Cardiac fibroblast (primary cell): Measurements from ENCODE around the gene LAPTM5.

Experiments used
- DNase-seq, 2 donors: peaks; one replicate each; pipeline versions ENCODE4 v3.0.0 to v3.0.0-alpha.2; 2010; ENCODE audit warnings: low read depth in 2 of 2
- H3K4me3 ChIP-seq, 2 donors: replicated peaks in 1 of 2; 1 replicate in 1 of 2; 2 replicates in 1 of 2; pipeline ENCODE4 v1.5.1; 2011; ENCODE audit warnings: low read depth in 2 of 2, low read length in 2 of 2, mild to moderate bottlenecking in 2 of 2, moderate library complexity in 1 of 2
- CTCF ChIP-seq: IDR thresholded peaks from one replicate; pipeline ENCODE4 v1.5.1; 2011; ENCODE audit warnings: low read depth, mild to moderate bottlenecking, low read length, inconsistent platforms

Gene LAPTM5

GRCh38 chr1:30757352-30758120 is at the start of gene LAPTM5:
Gene LAPTM5, minus strand, starts transcription at chr1:30757774. Its CDS starts 29 bp downstream, at chr1:30757745.
- no peak within 1 kb of the TSS for H3K4me3 ChIP-seq
- no peak for DNase-seq
- no peak for TF ChIP-seq CTCF

- no peak for DNase-seq
- no peak overlapping the region for H3K4me3 ChIP-seq
- TF ChIP-seq CTCF = no peak
These were observed 49.1 kb upstream of the LAPTM5 start for GRCh38 chr1:30806381-30807317.

- H3K4me3 ChIP-seq = no peak overlapping the region
- no peak for DNase-seq
- no peak for TF ChIP-seq CTCF
These were observed 47.9 kb upstream of the LAPTM5 start for GRCh38 chr1:30805304-30806003.

GRCh38 chr1:30804822-30805221 is 47.2 kb upstream of the LAPTM5 start:
- DNase-seq = no peak
- no peak for TF ChIP-seq CTCF
- H3K4me3 ChIP-seq = no peak overlapping the region

GRCh38 chr1:30804352-30804751 is 46.8 kb upstream of the LAPTM5 start:
- no peak for DNase-seq
- TF ChIP-seq CTCF = no peak
- H3K4me3 ChIP-seq = no peak overlapping the region

GRCh38 chr1:30803562-30803961 is 46.0 kb upstream of the LAPTM5 start:
- TF ChIP-seq CTCF = no peak
- DNase-seq = no peak
- H3K4me3 ChIP-seq = no peak overlapping the region
